ENCODE data around the gene RIPK4.
A peak's percentile ranks its signal among the peaks of the same experiment; 100 is the strongest.

The RIPK4 gene

DNA sequence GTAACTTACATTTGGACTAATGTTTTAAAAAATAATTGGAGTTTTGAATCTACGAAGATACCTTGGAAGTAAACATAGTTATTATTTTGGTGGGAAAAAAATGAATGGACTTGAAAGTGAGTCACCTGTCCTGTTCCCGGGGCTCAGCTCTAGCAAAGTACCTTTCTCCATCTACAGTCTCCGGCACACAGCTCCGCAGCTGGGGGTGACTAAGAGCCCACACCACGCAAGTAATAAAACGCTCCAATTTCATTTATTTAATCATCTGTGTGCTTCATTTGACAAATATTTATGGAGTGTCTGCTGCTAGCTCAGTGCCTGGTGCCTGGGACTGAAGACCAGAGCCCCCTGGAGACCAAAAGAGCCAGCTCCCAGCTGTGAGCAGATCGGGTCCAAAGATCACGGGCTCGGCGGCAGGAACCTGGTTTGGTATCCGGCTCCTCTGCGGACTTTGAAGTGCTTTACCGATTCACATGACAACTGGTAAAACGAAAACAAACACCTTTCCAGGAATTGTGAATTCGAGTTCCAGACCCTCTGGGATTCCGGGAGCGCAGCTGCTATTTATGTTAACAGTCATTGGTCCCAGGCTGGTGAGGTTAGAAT is 1.7 kb upstream of the RIPK4 start:
- DNase-seq: peak; percentile 81

DNA sequence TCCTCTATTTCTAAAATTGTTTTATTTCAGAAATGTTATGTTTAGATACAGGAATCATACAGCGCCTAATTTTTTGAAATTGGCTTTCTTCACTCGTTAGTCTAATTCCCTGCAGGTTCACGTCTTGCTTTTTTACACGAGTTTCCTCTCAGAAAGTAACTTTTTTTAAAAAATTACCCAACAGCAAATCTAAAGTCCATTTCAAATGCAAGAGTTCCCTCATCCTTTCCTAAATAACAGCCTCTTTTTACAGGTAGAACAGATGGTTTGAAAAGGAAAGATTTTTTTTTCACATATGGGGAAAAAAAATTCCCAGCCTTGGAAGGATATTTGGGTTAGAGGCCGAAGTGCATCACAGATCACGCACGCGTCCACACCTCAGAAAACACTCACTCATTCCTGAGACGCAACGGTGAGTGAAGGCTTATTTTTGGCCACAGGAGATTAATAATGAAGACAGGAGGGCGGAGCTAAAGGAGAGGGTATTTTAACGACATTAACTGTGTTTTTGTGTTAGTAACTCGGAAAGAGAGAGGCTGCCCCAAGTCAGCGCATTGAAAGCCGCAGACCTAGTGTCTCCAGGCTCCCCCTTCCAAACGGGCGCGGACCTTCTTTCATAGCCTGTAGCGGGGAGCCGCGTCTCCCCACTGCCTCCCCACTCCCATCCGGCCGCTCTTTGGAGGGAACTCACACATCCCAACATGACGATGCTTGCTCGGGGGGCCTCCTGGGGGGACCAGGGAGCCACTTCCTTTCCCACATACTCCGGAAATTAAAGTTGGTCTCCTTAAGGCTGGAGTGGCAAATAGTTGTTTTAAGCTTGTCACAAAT is 969 bp upstream of the RIPK4 start:
- DNase-seq: no peak

- no peak for DNase-seq
These were observed 624 bp downstream of the RIPK4 start for GRCh38 chr21:41765973-41766882.

DNA sequence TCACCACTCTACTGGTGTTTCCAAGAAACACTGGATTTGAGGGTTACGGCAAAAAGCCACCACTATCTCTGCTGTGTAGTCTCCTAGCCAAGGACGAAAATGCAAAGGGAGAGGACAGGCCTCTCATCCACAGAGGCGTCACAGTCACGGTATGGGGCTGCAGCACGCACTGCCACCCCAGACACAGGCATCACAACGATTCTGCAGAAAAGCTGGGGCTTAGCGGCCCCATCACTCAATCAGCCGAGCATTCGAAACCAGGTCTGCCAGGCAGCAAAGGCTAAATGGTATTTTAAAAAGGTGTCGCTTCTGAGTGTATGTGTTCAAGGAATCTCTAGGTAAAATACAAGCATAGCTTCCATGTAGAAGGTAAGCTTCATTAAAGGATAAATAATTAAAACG is 1.4 kb downstream of the RIPK4 start:
- DNase-seq: no peak

DNA sequence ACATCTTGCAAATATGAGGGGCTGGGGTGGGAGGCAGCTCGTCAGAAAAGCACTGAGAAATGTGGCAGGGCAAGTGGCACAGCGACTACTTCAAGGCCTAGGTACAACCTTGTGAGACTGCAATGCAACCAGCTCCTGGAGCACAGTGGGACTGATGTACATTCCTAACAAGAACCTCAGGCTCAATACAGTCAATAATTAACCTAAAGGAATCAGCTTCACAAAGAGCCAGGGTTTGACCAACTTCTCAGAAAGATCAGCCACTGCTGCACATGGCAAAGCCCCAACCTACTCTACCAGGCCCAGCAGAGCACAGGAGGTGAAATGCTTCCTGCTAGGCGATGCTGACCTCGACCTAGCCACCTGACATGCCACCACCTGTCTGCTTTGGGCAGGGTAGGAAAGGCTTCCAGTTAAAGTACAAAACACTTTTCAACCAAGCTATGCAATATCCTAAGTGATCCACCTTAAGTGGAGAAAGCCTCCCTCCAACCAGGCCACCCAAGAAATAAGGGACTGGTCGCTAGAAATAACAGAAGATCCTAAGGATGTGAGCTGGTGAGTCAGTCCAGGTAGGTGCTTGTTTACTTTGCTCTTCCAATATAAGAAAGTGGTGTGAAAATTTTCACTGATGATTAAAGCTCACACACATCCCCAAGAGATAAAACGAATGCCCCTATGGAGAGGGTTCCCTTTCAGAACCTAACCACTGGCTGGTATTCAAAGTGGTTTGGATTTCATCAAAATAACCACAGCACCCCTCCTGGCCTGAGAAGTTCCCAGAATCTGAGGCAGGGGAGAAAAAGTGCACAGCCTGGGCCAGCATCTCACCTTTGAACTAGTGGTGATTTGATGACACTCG is 2.1 kb downstream of the RIPK4 start:
- no peak for DNase-seq

GRCh38 chr21:41763996-41764395 is 2.9 kb downstream of the RIPK4 start:
- DNase-seq: no peak

GRCh38 chr21:41763398-41763931 is 3.4 kb downstream of the RIPK4 start:
- no peak for DNase-seq

GRCh38 chr21:41762753-41763152 is 4.1 kb downstream of the RIPK4 start:
- DNase-seq: no peak

DNA sequence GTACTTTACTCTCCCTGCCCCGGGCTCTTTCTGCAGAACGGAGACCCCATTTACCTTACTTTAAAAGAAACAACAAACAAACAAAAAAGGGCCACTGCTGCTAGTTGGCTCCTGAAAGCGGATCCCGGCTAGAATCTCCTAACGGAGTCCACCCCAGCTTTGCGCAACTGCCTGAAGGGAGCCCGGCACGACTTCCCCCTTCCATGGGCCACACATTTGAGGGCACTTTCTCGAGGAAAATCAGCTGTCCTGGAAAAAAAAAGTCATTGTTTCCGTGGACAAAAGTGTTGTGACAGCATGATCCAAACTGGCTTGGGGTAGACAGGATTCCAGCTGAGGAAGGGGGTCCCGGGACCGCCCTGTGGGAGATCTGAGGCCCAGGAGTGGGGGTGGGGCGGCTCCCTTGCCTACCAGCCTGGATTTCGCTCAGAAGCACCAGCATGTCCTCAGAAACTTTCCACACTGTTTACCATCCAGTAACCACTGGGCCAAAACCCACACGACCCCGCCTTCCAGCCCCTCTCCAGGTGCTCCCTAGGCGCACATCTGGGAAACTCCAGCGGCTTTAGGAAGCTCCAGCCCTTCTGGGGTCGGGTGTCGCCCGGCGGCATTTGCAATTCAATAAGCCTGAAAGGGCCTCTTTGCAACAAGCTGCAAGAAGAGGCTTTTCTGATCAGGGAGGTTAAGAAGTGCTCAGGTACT is 4.8 kb downstream of the RIPK4 start:
- DNase-seq: no peak

- DNase-seq: no peak
These were observed 5.5 kb downstream of the RIPK4 start for GRCh38 chr21:41761211-41761933.

DNA sequence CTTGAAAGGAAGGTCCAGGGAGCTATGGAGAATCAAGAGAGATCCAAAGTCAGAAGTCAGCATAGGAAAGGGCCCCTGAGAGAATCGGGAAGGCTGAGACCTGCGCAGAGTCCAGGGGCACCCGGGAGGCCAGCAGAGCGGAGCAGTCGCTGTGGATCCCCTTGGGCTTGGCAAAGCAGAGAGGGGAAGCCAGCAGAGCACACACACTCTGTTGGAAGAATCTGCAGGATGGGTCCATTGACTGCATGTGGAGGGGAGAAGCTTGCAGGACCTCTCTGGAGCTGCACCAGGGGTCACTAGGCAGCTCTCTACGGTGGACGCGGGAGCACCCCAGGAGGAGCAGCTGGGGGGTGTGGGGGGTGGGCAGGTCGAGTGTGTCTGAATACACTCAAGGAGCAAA is 6.4 kb downstream of the RIPK4 start:
- no peak for DNase-seq

DNA sequence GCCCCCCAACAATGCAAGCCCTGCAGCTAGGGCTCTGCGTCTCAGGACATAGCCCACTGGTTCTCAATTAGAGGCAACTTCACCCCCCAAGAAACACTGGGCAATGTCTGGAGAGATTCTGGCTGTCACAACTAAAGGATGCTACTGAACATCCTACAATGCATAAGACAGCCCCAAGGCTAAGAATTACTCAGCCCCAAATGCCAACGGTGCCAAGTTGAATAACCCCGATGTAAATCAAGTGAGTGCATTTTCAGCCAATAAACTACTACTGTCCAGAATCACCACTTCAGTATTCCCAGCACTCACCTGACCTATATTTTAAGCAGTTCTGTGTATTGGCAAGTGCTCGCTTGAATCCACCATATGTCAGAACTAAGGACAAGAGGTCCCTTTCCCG is 6.9 kb downstream of the RIPK4 start:
- no peak for DNase-seq

DNA sequence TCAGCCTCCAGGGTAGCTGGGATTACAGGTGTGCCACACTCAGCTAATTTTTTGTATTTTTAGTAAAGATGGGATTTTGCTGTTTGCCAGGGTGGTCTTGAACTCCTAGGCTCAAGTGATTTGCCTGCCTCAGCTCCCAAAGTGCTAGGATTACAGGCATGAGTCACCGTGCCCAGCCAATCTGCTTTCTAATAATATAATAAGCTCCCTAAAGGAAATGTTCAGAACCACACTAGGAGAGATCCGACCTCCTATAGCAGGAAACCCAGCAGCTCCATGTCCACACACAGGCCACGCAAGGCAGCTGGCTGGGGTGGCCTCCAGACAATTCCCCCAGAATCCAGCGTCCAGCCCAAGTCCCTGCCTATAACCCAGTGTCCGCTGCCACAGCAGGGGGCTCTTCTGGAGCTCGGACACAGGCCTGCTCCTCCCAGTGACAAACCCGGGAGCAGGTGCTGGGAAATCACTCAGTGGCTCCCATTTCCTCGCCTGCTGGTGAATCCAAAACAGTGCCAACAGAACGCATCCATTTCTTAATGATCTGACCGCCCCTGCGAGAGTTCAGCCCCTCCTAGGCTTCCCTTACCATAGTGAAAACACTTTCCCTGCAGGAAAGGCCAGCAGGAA is 7.5 kb downstream of the RIPK4 start:
- no peak for DNase-seq

DNA sequence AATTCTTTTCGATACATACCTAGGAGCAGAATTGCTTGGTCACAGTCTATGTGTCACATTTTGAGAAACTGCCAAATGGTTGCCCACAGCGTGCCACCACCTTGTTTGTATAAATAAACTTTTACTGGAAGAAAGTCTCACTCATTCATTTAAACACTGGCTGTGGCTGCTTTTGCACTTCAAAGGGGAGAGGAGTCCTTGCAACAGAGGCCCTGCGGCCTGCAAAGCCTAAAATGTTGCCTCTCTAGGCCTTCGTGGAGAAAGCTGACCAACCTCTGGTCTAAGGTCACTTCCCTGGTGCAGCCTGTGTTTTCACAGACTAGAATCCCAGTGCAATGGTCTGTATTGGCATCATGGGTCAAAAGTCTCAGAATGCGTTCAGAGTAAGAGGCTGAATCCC is 8.3 kb downstream of the RIPK4 start:
- no peak for DNase-seq

DNA sequence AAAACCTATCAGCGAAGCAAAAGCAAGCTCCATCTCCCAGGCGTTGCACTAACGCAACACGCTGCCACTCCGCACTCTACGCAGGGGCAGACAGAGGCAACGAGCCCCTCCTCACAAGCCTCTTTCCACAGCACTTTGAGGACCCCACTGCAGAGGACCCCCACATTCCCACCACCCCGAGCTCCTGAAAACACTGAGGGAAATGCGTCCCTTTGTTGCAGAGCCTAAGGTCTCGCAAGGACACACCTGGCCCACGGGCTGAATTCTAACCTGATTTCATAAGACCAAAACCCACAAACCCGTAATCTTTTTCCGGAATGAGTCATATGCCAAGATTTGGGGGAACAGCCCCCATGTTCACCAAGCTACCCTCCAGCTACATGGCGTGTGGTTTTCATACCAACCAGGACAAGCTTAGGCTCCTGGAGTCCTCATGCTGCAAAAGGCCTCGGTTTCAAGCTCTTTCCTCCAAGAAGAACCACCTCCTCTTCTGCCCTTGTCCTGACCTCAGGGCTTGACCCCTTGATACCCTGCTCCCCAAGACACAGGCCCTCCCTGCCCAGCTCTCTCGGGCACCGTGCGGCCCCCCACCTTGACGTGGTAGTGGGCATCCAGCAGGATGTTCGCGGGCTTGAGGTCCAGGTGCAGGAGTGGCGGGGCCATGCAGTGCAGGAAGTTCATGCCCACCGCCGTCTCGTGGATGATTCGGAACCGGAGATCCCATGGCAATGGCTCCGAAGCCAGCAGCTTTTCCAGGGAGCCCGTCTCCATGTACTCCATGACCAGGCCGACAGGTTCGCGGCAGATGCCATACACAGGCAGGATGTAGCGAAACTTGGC is 10.7 kb downstream of the RIPK4 start:
- no peak for DNase-seq

DNA sequence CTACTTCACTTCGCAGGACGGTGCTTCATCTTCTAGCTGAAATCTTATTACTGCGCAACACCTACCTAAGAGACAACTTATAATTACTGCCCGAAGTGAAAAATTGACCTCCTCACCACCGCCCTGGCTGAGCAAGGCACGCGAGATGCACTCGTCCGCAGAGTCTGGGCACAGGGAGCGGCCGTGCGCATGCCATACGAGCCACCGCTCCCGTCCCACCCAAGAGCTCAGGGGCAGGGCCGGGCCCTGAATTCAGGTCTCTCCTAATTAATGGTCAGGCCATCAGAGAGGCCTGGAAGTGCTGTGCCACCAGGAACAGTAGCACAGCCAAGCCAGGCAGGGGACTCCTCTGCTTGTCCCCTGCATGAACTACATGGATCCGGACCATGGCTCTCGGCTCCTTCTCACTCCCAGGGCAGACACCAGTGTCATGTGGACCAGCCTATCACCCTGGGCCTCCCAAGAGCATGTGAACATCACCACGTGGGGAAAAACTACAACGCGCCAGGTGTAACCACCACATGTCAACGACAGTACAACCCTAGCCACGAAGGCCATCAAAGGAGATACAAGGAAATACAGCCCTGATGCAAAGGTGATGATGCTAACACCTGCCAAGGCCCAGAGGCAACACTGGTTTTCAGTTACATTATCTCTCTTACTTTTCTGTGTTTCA is 11.5 kb downstream of the RIPK4 start:
- no peak for DNase-seq

DNA sequence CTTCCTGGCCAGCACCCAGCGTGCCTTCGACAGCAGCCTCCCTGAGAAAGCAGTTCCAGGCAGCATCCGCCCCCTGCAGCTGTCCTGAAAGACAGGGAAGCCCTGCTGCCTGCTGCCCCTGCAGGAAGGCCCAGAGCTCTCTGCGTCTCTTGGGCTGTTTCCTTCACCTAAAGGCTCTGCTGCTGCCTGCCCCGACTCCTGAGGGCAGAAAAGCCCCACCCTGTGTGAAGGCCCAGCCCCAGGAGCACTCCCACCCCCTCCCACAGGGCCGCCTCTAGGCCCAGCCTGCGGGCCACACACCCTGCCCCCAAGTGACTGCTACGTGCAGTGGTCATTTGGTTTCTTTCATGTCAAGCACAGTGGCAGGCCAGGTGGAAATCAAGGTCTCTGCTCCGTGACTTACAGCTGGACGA is 12.4 kb downstream of the RIPK4 start:
- DNase-seq: no peak

Measured in fibroblast of skin of abdomen (primary cell).